ENCODE results near the gene FNBP1.
"Not testable (repeated sequence)": the region's sequence is repeated elsewhere in the genome, so short reads cannot be mapped to it uniquely, and the experiment has no call there.

Gene FNBP1

GRCh38 chr9:129910628-129911567 is 132.1 kb downstream of the FNBP1 start:
- no peak for DNase-seq

GRCh38 chr9:129909851-129910250 is 133.1 kb downstream of the FNBP1 start:
- no peak for DNase-seq

GRCh38 chr9:129908906-129909305 is 134.1 kb downstream of the FNBP1 start:
- no peak for DNase-seq

- no peak for DNase-seq
These were observed 135.8 kb downstream of the FNBP1 start for GRCh38 chr9:129907201-129907600.

- DNase-seq, result no peak
These were observed 136.7 kb downstream of the FNBP1 start for GRCh38 chr9:129906298-129906697.

GRCh38 chr9:129904734-129905133 is 138.3 kb downstream of the FNBP1 start:
- no peak for DNase-seq

- DNase-seq, result no peak
These were observed 140.3 kb downstream of the FNBP1 start for GRCh38 chr9:129902740-129903134.

GRCh38 chr9:129901993-129902739 is 140.8 kb downstream of the FNBP1 start:
- DNase-seq, result no peak

- no peak for DNase-seq
These were observed 142.5 kb downstream of the FNBP1 start for GRCh38 chr9:129900263-129901027.

GRCh38 chr9:129899620-129900019 is 143.4 kb downstream of the FNBP1 start:
- DNase-seq, result no peak

GRCh38 chr9:129898185-129898584 is 144.8 kb downstream of the FNBP1 start:
- DNase-seq, result no peak

GRCh38 chr9:129897263-129897662 is 145.7 kb downstream of the FNBP1 start:
- no peak for DNase-seq

GRCh38 chr9:129895376-129896268 is 147.4 kb downstream of the FNBP1 start:
- DNase-seq, result no peak

GRCh38 chr9:129894120-129894823 is 148.7 kb downstream of the FNBP1 start:
- DNase-seq, result no peak

- DNase-seq, result no peak
These were observed 151.4 kb downstream of the FNBP1 start for GRCh38 chr9:129891569-129891968.

- not testable (repeated sequence) for DNase-seq
These were observed 152.2 kb downstream of the FNBP1 start for GRCh38 chr9:129890718-129891299.

- no peak for DNase-seq
These were observed 152.9 kb downstream of the FNBP1 start for GRCh38 chr9:129889941-129890717.

GRCh38 chr9:129889122-129889940 is 153.7 kb downstream of the FNBP1 start:
- no peak for DNase-seq

Measured in NCI-H1930 (cell line).